GM10248 (cell line): ENCODE data around the gene UBN1.

Experiments
- CTCF ChIA-PET: fragments of 300-600 bp; sonication (Branson Sonifier 250); formaldehyde crosslinking; extraction: SDS; loops from one replicate; lab custom pipeline; 2021; ENCODE audit warnings: antibody characterized with exemption; lab: Yijun Ruan, JAX
- POLR2A ChIA-PET: fragments of 350-650 bp; sonication (Branson Sonifier 250); formaldehyde crosslinking; extraction: SDS; loops from one replicate; lab custom pipeline; 2020; ENCODE audit warnings: antibody characterized with exemption; lab: Yijun Ruan, JAX
- DNase-seq: peaks from one replicate; pipeline ENCODE4 v3.0.0; 2012; ENCODE audit errors: extremely low spot score
- CTCF ChIP-seq: IDR thresholded peaks from 2 replicates; pipeline ENCODE4 v1.5.1; 2012; ENCODE audit warnings: mild to moderate bottlenecking, low read depth; ENCODE audit errors: extremely low read depth, missing control alignments, control extremely low read depth

Gene UBN1

DNA sequence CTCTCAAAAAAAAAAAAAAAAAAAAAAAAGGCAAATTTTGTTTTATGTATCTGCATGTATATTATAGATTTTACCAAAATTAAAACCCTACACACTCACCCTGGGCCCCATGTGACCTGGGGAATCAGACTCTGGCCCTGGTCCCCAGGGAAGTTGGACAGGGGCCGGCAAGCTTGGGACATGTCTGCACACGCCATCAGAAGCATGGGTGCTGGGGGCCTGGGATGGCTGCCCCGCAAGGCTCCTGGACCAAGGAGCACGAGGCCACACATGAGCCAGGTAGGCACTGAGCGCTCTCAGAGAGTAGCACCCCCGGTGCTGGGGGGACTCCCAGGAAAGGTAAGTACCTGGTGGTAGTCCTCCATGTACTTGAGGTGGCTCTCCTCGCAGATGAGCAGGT is 50.0 kb downstream of the UBN1 start:
- POLR2A ChIA-PET, result no interaction called here
- TF ChIP-seq CTCF, result no peak
- CTCF ChIA-PET, result no interaction called here
- no peak for DNase-seq

GRCh38 chr16:4898811-4899473 is 51.7 kb downstream of the UBN1 start:
- no peak for TF ChIP-seq CTCF
- POLR2A ChIA-PET, result no interaction called here
- CTCF ChIA-PET, result no interaction called here
- no peak for DNase-seq

- CTCF ChIA-PET, result no interaction called here
- no peak for DNase-seq
- no peak for TF ChIP-seq CTCF
- POLR2A ChIA-PET, result no interaction called here
Measured at GRCh38 chr16:4899474-4899846, 52.2 kb downstream of the UBN1 start.

DNA sequence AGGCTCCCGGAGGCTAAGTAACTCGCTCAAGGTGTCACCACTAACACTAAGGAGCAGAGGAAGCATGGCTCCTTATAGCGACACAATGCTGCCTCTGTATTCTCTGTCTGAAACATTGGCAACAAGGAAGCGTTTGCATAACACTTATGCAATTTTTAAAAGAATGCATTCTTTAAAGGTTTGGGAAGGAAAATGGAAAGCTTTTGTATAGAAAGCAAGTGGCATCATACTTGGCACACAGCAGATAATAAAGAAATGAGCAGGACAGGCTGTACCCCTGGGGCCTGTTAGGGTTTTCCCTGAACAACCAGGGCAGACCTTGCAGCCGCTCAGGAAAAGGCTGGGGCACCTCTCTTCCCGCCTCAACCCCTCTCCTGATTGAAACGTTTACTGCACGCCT is 52.8 kb downstream of the UBN1 start:
- ChIA-PET POLR2A (no interaction called here), CTCF (no interaction called here)

GRCh38 chr16:4900750-4901149 is 53.5 kb downstream of the UBN1 start:
- TF ChIP-seq CTCF, result no peak
- CTCF ChIA-PET, result no interaction called here
- POLR2A ChIA-PET, result no interaction called here
- no peak for DNase-seq

More for the DNA sequence above, 52.8 kb downstream of the UBN1 start:
- TF ChIP-seq CTCF, result no peak
- DNase-seq, result no peak

DNA sequence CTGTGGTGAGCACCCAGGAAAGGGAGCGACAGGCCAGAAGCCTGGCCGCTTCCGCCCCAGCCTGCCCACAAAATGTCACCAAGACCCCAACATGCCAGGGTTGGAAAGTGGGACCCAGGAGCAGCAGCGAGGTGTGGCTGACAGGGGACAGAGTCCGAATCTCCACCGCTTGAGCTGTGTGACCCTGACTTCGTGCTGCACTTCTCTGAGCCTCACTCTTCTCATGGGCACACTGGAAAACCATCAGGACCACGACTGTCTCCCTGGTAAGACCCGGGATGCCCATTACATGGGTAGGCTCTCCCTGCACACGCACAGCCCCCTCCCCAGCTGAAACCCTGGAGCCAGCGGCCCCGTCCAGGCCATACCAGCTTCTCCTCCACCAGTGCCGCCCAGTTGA is 54.8 kb downstream of the UBN1 start:
- no peak for TF ChIP-seq CTCF
- ChIA-PET POLR2A (no interaction called here), CTCF (no interaction called here)
- no peak for DNase-seq
